Activated CD8-positive, alpha-beta memory T cell treated with anti-CD3 and anti-CD28 coated beads for 4 hours (primary cell): Measurements from ENCODE around the gene SEMA5A.

Experiments
- DNase-seq, 2 donors: peaks; one replicate each; pipeline ENCODE4 v3.0.0-alpha.2; 2020; ENCODE audit warnings: low read depth in 2 of 2

SEMA5A gene

GRCh38 chr5:9549941-9550340, 4.1 kb upstream of the SEMA5A start:
- DNase-seq = no peak

- no peak for DNase-seq
Observed at GRCh38 chr5:9547122-9547947, 1.5 kb upstream of the SEMA5A start.

GRCh38 chr5:9545136-9545991, 511 bp downstream of the SEMA5A start:
- DNase-seq = no peak

- no peak for DNase-seq
Observed at GRCh38 chr5:9544502-9545135, 1.3 kb downstream of the SEMA5A start.

GRCh38 chr5:9544056-9544455, 1.8 kb downstream of the SEMA5A start:
- no peak for DNase-seq

- DNase-seq = no peak
Observed at GRCh38 chr5:9543311-9543920, 2.5 kb downstream of the SEMA5A start.

- DNase-seq = no peak
Observed at GRCh38 chr5:9540791-9541190, 5.1 kb downstream of the SEMA5A start.

GRCh38 chr5:9538504-9538903, 7.4 kb downstream of the SEMA5A start:
- DNase-seq = no peak

GRCh38 chr5:9537223-9538141, 8.4 kb downstream of the SEMA5A start:
- no peak for DNase-seq

- DNase-seq = no peak
Observed at GRCh38 chr5:9536717-9537116, 9.2 kb downstream of the SEMA5A start.

GRCh38 chr5:9534881-9535517, 10.9 kb downstream of the SEMA5A start:
- DNase-seq = no peak

- no peak for DNase-seq
Observed at GRCh38 chr5:9533562-9534364, 12.1 kb downstream of the SEMA5A start.

GRCh38 chr5:9533096-9533495, 12.8 kb downstream of the SEMA5A start:
- no peak for DNase-seq

- no peak for DNase-seq
Observed at GRCh38 chr5:9529513-9529912, 16.4 kb downstream of the SEMA5A start.

GRCh38 chr5:9529041-9529480, 16.8 kb downstream of the SEMA5A start:
- no peak for DNase-seq

- DNase-seq = no peak
Observed at GRCh38 chr5:9524941-9525340, 20.9 kb downstream of the SEMA5A start.

GRCh38 chr5:9523090-9523823, 22.6 kb downstream of the SEMA5A start:
- no peak for DNase-seq

- DNase-seq = no peak
Observed at GRCh38 chr5:9519537-9519936, 26.3 kb downstream of the SEMA5A start.

GRCh38 chr5:9516591-9516990, 29.3 kb downstream of the SEMA5A start:
- DNase-seq = no peak
